ENCODE results near the gene TEX2.
A peak's percentile ranks its signal among the peaks of the same experiment; 100 is the strongest.

The TEX2 gene

GRCh38 chr17:64153565-64154312 is 109.3 kb downstream of the TEX2 start:
- Histone ChIP-seq H3K9ac (ENCODE audit: low read depth, low read length) (no peak overlapping the region), H3K9me3 (ENCODE audit: control insufficient read depth, insufficient read depth, low read length) (no peaks in the 10 kb centered on the region), H3K36me3 (ENCODE audit: insufficient read depth, low read length) (peaks cover 7% of the 10 kb centered on the region), H3K4me1 (ENCODE audit: insufficient read depth, low read length) (peaks cover 2% of the 10 kb centered on the region; the same call in 1 of the 2 replicates)

- Histone ChIP-seq H3K9me3 (ENCODE audit: control insufficient read depth, insufficient read depth, low read length) (no peaks in the 10 kb centered on the region), H3K36me3 (ENCODE audit: insufficient read depth, low read length) (peaks cover 7% of the 10 kb centered on the region), H3K4me1 (ENCODE audit: insufficient read depth, low read length) (peaks cover 3% of the 10 kb centered on the region; the same call in 1 of the 2 replicates), H3K9ac (ENCODE audit: low read depth, low read length) (no peak overlapping the region)
These were observed 110.5 kb downstream of the TEX2 start for GRCh38 chr17:64152428-64153125.

GRCh38 chr17:64151016-64151368 is 112.1 kb downstream of the TEX2 start:
- H3K4me1 ChIP-seq (ENCODE audit: insufficient read depth, low read length): peaks cover 7% of the 10 kb centered on the region; the same call in 1 of the 2 replicates
- H3K9me3 ChIP-seq (ENCODE audit: control insufficient read depth, insufficient read depth, low read length): no peaks in the 10 kb centered on the region
- H3K36me3 ChIP-seq (ENCODE audit: insufficient read depth, low read length): peaks cover 7% of the 10 kb centered on the region
- H3K9ac ChIP-seq (ENCODE audit: low read depth, low read length): no peak overlapping the region

- Histone ChIP-seq H3K9ac (ENCODE audit: low read depth, low read length) (no peak overlapping the region), H3K36me3 (ENCODE audit: insufficient read depth, low read length) (peaks cover 7% of the 10 kb centered on the region), H3K9me3 (ENCODE audit: control insufficient read depth, insufficient read depth, low read length) (no peaks in the 10 kb centered on the region), H3K4me1 (ENCODE audit: insufficient read depth, low read length) (peaks cover 7% of the 10 kb centered on the region; the same call in 1 of the 2 replicates)
These were observed 112.6 kb downstream of the TEX2 start for GRCh38 chr17:64150237-64151015.

GRCh38 chr17:64149196-64149595 is 113.9 kb downstream of the TEX2 start:
- Histone ChIP-seq H3K9me3 (ENCODE audit: control insufficient read depth, insufficient read depth, low read length) (no peaks in the 10 kb centered on the region), H3K4me1 (ENCODE audit: insufficient read depth, low read length) (peaks cover 7% of the 10 kb centered on the region; the same call in 1 of the 2 replicates), H3K9ac (ENCODE audit: low read depth, low read length) (no peak overlapping the region), H3K36me3 (ENCODE audit: insufficient read depth, low read length) (peaks cover 7% of the 10 kb centered on the region)

- H3K4me1 ChIP-seq (ENCODE audit: insufficient read depth, low read length): peaks cover 7% of the 10 kb centered on the region; the same call in 1 of the 2 replicates
- no peaks in the 10 kb centered on the region for H3K9me3 ChIP-seq (ENCODE audit: control insufficient read depth, insufficient read depth, low read length)
- H3K9ac ChIP-seq (ENCODE audit: low read depth, low read length): no peak overlapping the region
- peaks cover 7% of the 10 kb centered on the region for H3K36me3 ChIP-seq (ENCODE audit: insufficient read depth, low read length)
These were observed 114.4 kb downstream of the TEX2 start for GRCh38 chr17:64148699-64149098.

- no peaks in the 10 kb centered on the region for H3K9me3 ChIP-seq (ENCODE audit: control insufficient read depth, insufficient read depth, low read length)
- peaks cover 7% of the 10 kb centered on the region; the same call in 1 of the 2 replicates for H3K4me1 ChIP-seq (ENCODE audit: insufficient read depth, low read length)
- H3K9ac ChIP-seq (ENCODE audit: low read depth, low read length): no peak overlapping the region
- peaks cover 7% of the 10 kb centered on the region for H3K36me3 ChIP-seq (ENCODE audit: insufficient read depth, low read length)
These were observed 114.9 kb downstream of the TEX2 start for GRCh38 chr17:64148017-64148631.

GRCh38 chr17:64147110-64148016 is 115.7 kb downstream of the TEX2 start:
- Histone ChIP-seq H3K4me1 (ENCODE audit: insufficient read depth, low read length) (peaks cover 7% of the 10 kb centered on the region; the same call in 1 of the 2 replicates), H3K36me3 (ENCODE audit: insufficient read depth, low read length) (peaks cover 4% of the 10 kb centered on the region; the same call in 1 of the 2 replicates), H3K9me3 (ENCODE audit: control insufficient read depth, insufficient read depth, low read length) (no peaks in the 10 kb centered on the region), H3K9ac (ENCODE audit: low read depth, low read length) (peak overlapping the region; percentile 77)

- Histone ChIP-seq H3K9me3 (ENCODE audit: control insufficient read depth, insufficient read depth, low read length) (no peaks in the 10 kb centered on the region), H3K9ac (ENCODE audit: low read depth, low read length) (peak overlapping the region; percentile 77), H3K4me1 (ENCODE audit: insufficient read depth, low read length) (peaks cover 7% of the 10 kb centered on the region; the same call in 1 of the 2 replicates), H3K36me3 (ENCODE audit: insufficient read depth, low read length) (no peaks in the 10 kb centered on the region)
These were observed 116.5 kb downstream of the TEX2 start for GRCh38 chr17:64146418-64147109.

GRCh38 chr17:64145751-64146417 is 117.2 kb downstream of the TEX2 start:
- Histone ChIP-seq H3K36me3 (ENCODE audit: insufficient read depth, low read length) (no peaks in the 10 kb centered on the region), H3K9ac (ENCODE audit: low read depth, low read length) (peak overlapping the region; percentile 77), H3K9me3 (ENCODE audit: control insufficient read depth, insufficient read depth, low read length) (no peaks in the 10 kb centered on the region), H3K4me1 (ENCODE audit: insufficient read depth, low read length) (peaks cover 7% of the 10 kb centered on the region; the same call in 1 of the 2 replicates)

- Histone ChIP-seq H3K9me3 (ENCODE audit: control insufficient read depth, insufficient read depth, low read length) (no peaks in the 10 kb centered on the region), H3K36me3 (ENCODE audit: insufficient read depth, low read length) (no peaks in the 10 kb centered on the region), H3K9ac (ENCODE audit: low read depth, low read length) (peak overlapping the region; percentile 71), H3K4me1 (ENCODE audit: insufficient read depth, low read length) (peaks cover 7% of the 10 kb centered on the region; the same call in 1 of the 2 replicates)
These were observed 117.7 kb downstream of the TEX2 start for GRCh38 chr17:64145375-64145750.

- Histone ChIP-seq H3K9ac (ENCODE audit: low read depth, low read length) (no peak overlapping the region), H3K4me1 (ENCODE audit: insufficient read depth, low read length) (no peaks in the 10 kb centered on the region), H3K9me3 (ENCODE audit: control insufficient read depth, insufficient read depth, low read length) (no peaks in the 10 kb centered on the region), H3K36me3 (ENCODE audit: insufficient read depth, low read length) (no peaks in the 10 kb centered on the region)
These were observed 123.5 kb downstream of the TEX2 start for GRCh38 chr17:64139542-64139941.
